Measurements from ENCODE around the gene GSG1. TPM values are rescaled to one million over a fixed set of nuclear protein-coding genes. Genes with fewer than 3 reads are reported as not detected.
"Not testable (repeated sequence)": the region's sequence is repeated elsewhere in the genome, so short reads cannot be mapped to it uniquely, and the experiment has no call there.

The GSG1 gene
- total RNA-seq, 2 donors from 2014 or later = not detected

GRCh38 chr12:13099066-13099843, 4.2 kb downstream of the GSG1 start:
- intact Hi-C loops (cut with DNase I, micrococcal nuclease) = loop anchor here in 1 of 2 donors (10.0 kb wide), 1 partner anchor 116 kb away; no protein-coding TSS in a partner anchor
- DNase-seq (peak in 1 of 2 donors; percentile 28), ATAC-seq (peak; percentile 9)

- intact Hi-C loops (cut with DNase I, micrococcal nuclease) = loop anchor here in 1 of 2 donors (10.0 kb wide), 1 partner anchor 117 kb away; no protein-coding TSS in a partner anchor
- no peak for ATAC-seq
- peak in 1 of 2 donors; percentile 42 for DNase-seq
Measured at GRCh38 chr12:13097491-13098011, 5.9 kb downstream of the GSG1 start.

GRCh38 chr12:13095266-13095995, 8.0 kb downstream of the GSG1 start:
- ATAC-seq = no peak
- intact Hi-C loops (cut with DNase I, micrococcal nuclease) = loop anchor here in 1 of 2 donors (10.0 kb wide), 1 partner anchor 119 kb away; no protein-coding TSS in a partner anchor
- DNase-seq = no peak

GRCh38 chr12:13094367-13094766, 9.1 kb downstream of the GSG1 start:
- intact Hi-C loops (cut with DNase I, micrococcal nuclease) = loop anchor here (5.0 to 10.0 kb wide), 2 partner anchors 120 to 123 kb away; no protein-coding TSS in a partner anchor
- DNase-seq (no peak), ATAC-seq (no peak)

GRCh38 chr12:13093848-13094220, 9.6 kb downstream of the GSG1 start:
- intact Hi-C loops (cut with DNase I, micrococcal nuclease) = loop anchor here (5.0 to 10.0 kb wide), 2 partner anchors 121 to 123 kb away; no protein-coding TSS in a partner anchor
- ATAC-seq (no peak), DNase-seq (no peak)

GRCh38 chr12:13093191-13093847, 10.1 kb downstream of the GSG1 start:
- intact Hi-C loops (cut with DNase I, micrococcal nuclease) = loop anchor here (5.0 to 10.0 kb wide), 2 partner anchors 121 to 124 kb away; no protein-coding TSS in a partner anchor
- no peak for ATAC-seq

GRCh38 chr12:13091832-13092231, 11.6 kb downstream of the GSG1 start:
- intact Hi-C loops (cut with DNase I, micrococcal nuclease) = loop anchor here (5.0 to 10.0 kb wide), 2 partner anchors 123 to 125 kb away; no protein-coding TSS in a partner anchor
- DNase-seq (no peak), ATAC-seq (no peak)

More at GRCh38 chr12:13093191-13093847, 10.1 kb downstream of the GSG1 start:
- DNase-seq = no peak

- intact Hi-C loops (cut with DNase I, micrococcal nuclease) = loop anchor here (5.0 to 10.0 kb wide), 2 partner anchors 125 to 127 kb away; no protein-coding TSS in a partner anchor
- DNase-seq = no peak
- no peak for ATAC-seq
Measured at GRCh38 chr12:13090054-13090453, 13.4 kb downstream of the GSG1 start.

GRCh38 chr12:13088496-13088895, 15.0 kb downstream of the GSG1 start:
- DNase-seq = no peak
- intact Hi-C loops (cut with DNase I, micrococcal nuclease) = no loop called here
- no peak for ATAC-seq

- ATAC-seq (no peak), DNase-seq (no peak)
- intact Hi-C loops (cut with DNase I, micrococcal nuclease) = no loop called here
Measured at GRCh38 chr12:13087766-13088165, 15.7 kb downstream of the GSG1 start.

- ATAC-seq = no peak
- no peak for DNase-seq
- intact Hi-C loops (cut with DNase I, micrococcal nuclease) = no loop called here
Measured at GRCh38 chr12:13085968-13086686, 17.3 kb downstream of the GSG1 start.

- ATAC-seq (no peak), DNase-seq (no peak)
- intact Hi-C loops (cut with DNase I, micrococcal nuclease) = no loop called here
Measured at GRCh38 chr12:13084898-13085640, 18.4 kb downstream of the GSG1 start.

GRCh38 chr12:13083638-13084037, 19.8 kb downstream of the GSG1 start:
- ATAC-seq; intact Hi-C loops (cut with DNase I, micrococcal nuclease); DNase-seq: not testable (repeated sequence)

GRCh38 chr12:13082861-13083260, 20.6 kb downstream of the GSG1 start:
- intact Hi-C loops (cut with DNase I, micrococcal nuclease) = no loop called here
- DNase-seq = no peak

GRCh38 chr12:13080266-13080665, 23.2 kb downstream of the GSG1 start:
- DNase-seq = no peak
- intact Hi-C loops (cut with DNase I, micrococcal nuclease) = no loop called here
- ATAC-seq = no peak

More at GRCh38 chr12:13082861-13083260, 20.6 kb downstream of the GSG1 start:
- ATAC-seq = no peak

GRCh38 chr12:13079440-13079906, 24.0 kb downstream of the GSG1 start:
- DNase-seq = no peak
- ATAC-seq = peak; percentile 50
- intact Hi-C loops (cut with DNase I, micrococcal nuclease) = no loop called here

Measured in left colon (tissue), 2 donors.